ENCODE measurements around the gene SMARCC2. TPM values are rescaled to one million over a fixed set of nuclear protein-coding genes. Genes with fewer than 3 reads are reported as not detected.

SMARCC2 gene
- total and polyA plus RNA-seq, 11 donors, result 21.4 to 83.5 (median 65.9) TPM

GRCh38 chr12:56193025-56193578, 3.8 kb upstream of the SMARCC2 start:
- Histone ChIP-seq H3K36me3 (no peaks in the 10 kb centered on the region), H3K27ac (no peak overlapping the region), H3K4me1 (peaks cover 0 to 27% (median 8%) of the 10 kb centered on the region in 12 donors), H3K4me3 (no peak overlapping the region), H3K27me3 (no peaks in the 10 kb centered on the region), H3K9me3 (no peaks in the 10 kb centered on the region)
- no peak for ATAC-seq
- peak; percentile 71 to 87 (median 78) for TF ChIP-seq CTCF (IDR thresholded peaks at IDR 0.05)
- TF ChIP-seq POLR2A (IDR thresholded peaks at IDR 0.05), result no peak
- DNase-seq, result peak in 4 of 5 donors; percentile 71 to 76 (median 74)
- 36 to 59% (median 46%) methylated on average over 1 of the region's 1 CpG for WGBS, 4 donors
- intact Hi-C loops (cut with DNase I), result loop anchor here in 8 of 10 donors (1.0 to 10.0 kb wide), 8 partner anchors 31 to 274 kb away; partner anchors contain the start of genes NABP2 (in 5 of the 8), ANKRD52 (in 4 of the 8) and SPRYD4 (in 4 of the 8)

- Histone ChIP-seq H3K4me1 (peaks cover 0 to 32% (median 14%) of the 10 kb centered on the region in 12 donors), H3K27ac (no peak overlapping the region), H3K36me3 (peaks cover 0 to 1% (median 0%) of the 10 kb centered on the region in 9 donors), H3K4me3 (no peak overlapping the region), H3K27me3 (no peaks in the 10 kb centered on the region), H3K9me3 (no peaks in the 10 kb centered on the region)
- intact Hi-C loops (cut with DNase I), result loop anchor here in 8 of 10 donors (2.0 to 10.0 kb wide), 6 partner anchors 32 to 275 kb away; partner anchors contain the start of genes ANKRD52 (in 4 of the 8), SPRYD4 (in 4 of the 8) and NABP2 (in 3 of the 8)
- TF ChIP-seq POLR2A (IDR thresholded peaks at IDR 0.05), result no peak
- no peak for TF ChIP-seq CTCF (IDR thresholded peaks at IDR 0.05)
- DNase-seq (no peak), ATAC-seq (no peak)
These were observed 3.3 kb upstream of the SMARCC2 start for GRCh38 chr12:56192582-56192981.

GRCh38 chr12:56190695-56191155, 1.4 kb upstream of the SMARCC2 start:
- intact Hi-C loops (cut with DNase I), result loop anchor here in 7 of 10 donors (2.0 to 10.0 kb wide), 8 partner anchors 34 to 277 kb away; partner anchors contain the start of genes SPRYD4 (in 4 of the 7), CS (in 1 of the 7) and NABP2 (in 1 of the 7)
- Histone ChIP-seq H3K4me1 (peaks cover 0 to 38% (median 17%) of the 10 kb centered on the region in 12 donors), H3K36me3 (peaks cover 0 to 19% (median 12%) of the 10 kb centered on the region in 9 donors), H3K27ac (peak overlapping the region in 11 of 12 donors; percentile 73 to 98 (median 91)), H3K27me3 (no peaks in the 10 kb centered on the region), H3K4me3 (peak overlapping the region; percentile 50 to 99 (median 84)), H3K9me3 (no peaks in the 10 kb centered on the region)
- 25 to 29% (median 27%) methylated on average over 9 of the region's 9 CpGs for WGBS, 4 donors
- ATAC-seq (no peak), DNase-seq (no peak)
- TF ChIP-seq CTCF (IDR thresholded peaks at IDR 0.05) (no peak), POLR2A (IDR thresholded peaks at IDR 0.05) (no peak)

Data from heart left ventricle (tissue), 16 donors.